ENCODE data around the gene MEIOB.

DNA sequence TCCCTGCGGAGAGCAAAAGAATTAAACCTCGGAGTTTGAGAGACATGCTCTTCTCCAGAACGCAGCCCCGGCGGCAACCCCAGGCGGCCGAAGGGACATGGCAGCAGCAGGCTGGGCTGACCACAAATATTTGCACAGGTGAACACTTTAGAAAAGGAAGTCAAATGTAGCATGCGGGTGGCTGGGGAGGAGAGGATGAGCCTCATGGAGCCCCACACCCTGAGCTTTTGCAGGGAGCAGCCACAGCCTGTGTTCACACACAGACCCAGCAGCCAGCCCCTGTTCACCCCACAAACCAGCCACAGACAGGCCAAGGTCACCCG, 28.4 kb upstream of the MEIOB start:
- TF ChIP-seq, protein P1, sequence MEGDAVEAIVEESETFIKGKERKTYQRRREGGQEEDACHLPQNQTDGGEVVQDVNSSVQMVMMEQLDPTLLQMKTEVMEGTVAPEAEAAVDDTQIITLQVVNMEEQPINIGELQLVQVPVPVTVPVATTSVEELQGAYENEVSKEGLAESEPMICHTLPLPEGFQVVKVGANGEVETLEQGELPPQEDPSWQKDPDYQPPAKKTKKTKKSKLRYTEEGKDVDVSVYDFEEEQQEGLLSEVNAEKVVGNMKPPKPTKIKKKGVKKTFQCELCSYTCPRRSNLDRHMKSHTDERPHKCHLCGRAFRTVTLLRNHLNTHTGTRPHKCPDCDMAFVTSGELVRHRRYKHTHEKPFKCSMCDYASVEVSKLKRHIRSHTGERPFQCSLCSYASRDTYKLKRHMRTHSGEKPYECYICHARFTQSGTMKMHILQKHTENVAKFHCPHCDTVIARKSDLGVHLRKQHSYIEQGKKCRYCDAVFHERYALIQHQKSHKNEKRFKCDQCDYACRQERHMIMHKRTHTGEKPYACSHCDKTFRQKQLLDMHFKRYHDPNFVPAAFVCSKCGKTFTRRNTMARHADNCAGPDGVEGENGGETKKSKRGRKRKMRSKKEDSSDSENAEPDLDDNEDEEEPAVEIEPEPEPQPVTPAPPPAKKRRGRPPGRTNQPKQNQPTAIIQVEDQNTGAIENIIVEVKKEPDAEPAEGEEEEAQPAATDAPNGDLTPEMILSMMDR (conservative IDR thresholded peaks at IDR 0.05), result no peak
- TF ChIP-seq EZH2 (IDR thresholded peaks at IDR 0.05; ENCODE audit: low read depth), result no peak
